ENCODE measurements around the gene DDX19B. TPM values are rescaled to one million over a fixed set of nuclear protein-coding genes. Genes with fewer than 3 reads are reported as not detected.

The DDX19B gene
- total RNA-seq, 1 donor from 2014 or later, result 18.7 TPM

Small RNA genes lying within 50 kb of the gene (small RNA-seq; reads per million reads assigned to genes)
- gene RN7SL279P (ENCODE audit: low replicate concordance), result not detected

Other genes with a start within 250 kb of the DDX19B start
- gene PDPR, start 184.9 kb upstream of the DDX19B start, total RNA-seq, result 15.7 TPM
- gene CLEC18C, start 125.4 kb upstream of the DDX19B start, total RNA-seq, result 0.25 TPM
- 64.9 TPM for gene EXOSC6, start 47.2 kb upstream of the DDX19B start, total RNA-seq
- 62.0 TPM for gene AARS1, start 9.7 kb upstream of the DDX19B start, total RNA-seq
- 30.2 TPM for gene DDX19A, start 47.7 kb downstream of the DDX19B start, total RNA-seq
- 26.6 TPM for gene ST3GAL2, start 139.9 kb downstream of the DDX19B start, total RNA-seq
- 4.9 TPM for gene FCSK, start 155.4 kb downstream of the DDX19B start, total RNA-seq
- gene COG4, start 224.4 kb downstream of the DDX19B start, total RNA-seq, result 27.8 TPM
- 77.4 TPM for gene SF3B3, start 224.6 kb downstream of the DDX19B start, total RNA-seq

Measured in temporal lobe (tissue), 2 donors.